Fibroblast of lung (primary cell): ENCODE results near the gene CCDC8. TPM values are rescaled to one million over a fixed set of nuclear protein-coding genes. Genes with fewer than 3 reads are reported as not detected.
A peak's percentile ranks its signal among the peaks of the same experiment; 100 is the strongest.

Experiments used
- DNase-seq, 2 donors: peaks; one replicate each; pipeline versions ENCODE4 v3.0.0 to v3.0.0-alpha.2; 2010; ENCODE audit warnings: low read depth in 2 of 2
- H2AFZ ChIP-seq: 2 replicates; pipeline ENCODE4 v1.5.1; 2012; ENCODE audit warnings: low read length, control low read depth, inconsistent platforms
- H3K27ac ChIP-seq: 2 replicates; pipeline ENCODE4 v1.5.1; 2011; ENCODE audit warnings: low read length, control low read depth; ENCODE audit not compliant: insufficient read depth
- H3K27me3 ChIP-seq: 2 replicates; pipeline ENCODE4 v1.5.1; 2011; ENCODE audit warnings: mild to moderate bottlenecking, low read length; ENCODE audit not compliant: control insufficient read depth, insufficient read depth
- H3K36me3 ChIP-seq: 2 replicates; pipeline ENCODE4 v1.5.1; 2011; ENCODE audit warnings: low read length; ENCODE audit not compliant: control insufficient read depth, insufficient read depth
- H3K4me1 ChIP-seq: 2 replicates; pipeline ENCODE4 v1.5.1; 2011; ENCODE audit warnings: low read length; ENCODE audit not compliant: control insufficient read depth, insufficient read depth; ENCODE audit errors: extremely low read depth
- H3K4me2 ChIP-seq: 2 replicates; pipeline ENCODE4 v1.5.1; 2011; ENCODE audit warnings: low read length, control low read depth; ENCODE audit not compliant: insufficient read depth; ENCODE audit errors: extremely low read depth
- H3K4me3 ChIP-seq, 4 experiments: fragments of 200-600 bp in 1 of 4; sonication (generic) in 1 of 4; replicated peaks in 1 of 4; 2 replicates each; pipeline ENCODE4 v1.5.1; 2011 to 2016; ENCODE audit warnings: low read length in 4 of 4, low read depth in 3 of 4, mild to moderate bottlenecking in 3 of 4, control low read depth in 2 of 4, inconsistent platforms in 1 of 4, mixed read lengths in 1 of 4; ENCODE audit not compliant: insufficient read depth in 1 of 4; ENCODE audit errors: control extremely low read depth in 1 of 4
- H3K79me2 ChIP-seq: 2 replicates; pipeline ENCODE4 v1.5.1; 2012; ENCODE audit warnings: mild to moderate bottlenecking, low read length, inconsistent platforms; ENCODE audit not compliant: control insufficient read depth, insufficient read depth
- H3K9ac ChIP-seq: 2 replicates; pipeline ENCODE4 v1.5.1; 2011; ENCODE audit warnings: mild to moderate bottlenecking, low read length, control low read depth; ENCODE audit not compliant: insufficient read depth
- H3K9me3 ChIP-seq: 2 replicates; pipeline ENCODE4 v1.5.1; 2012; ENCODE audit warnings: low read depth, low read length; ENCODE audit not compliant: control insufficient read depth, insufficient read depth
- H4K20me1 ChIP-seq: 2 replicates; pipeline ENCODE4 v1.5.1; 2011; ENCODE audit warnings: low read length; ENCODE audit not compliant: control insufficient read depth, insufficient read depth; ENCODE audit errors: extremely low read depth
- CTCF ChIP-seq, 2 donors: IDR thresholded peaks in 1 of 2; conservative IDR thresholded peaks in 1 of 2; 1 replicate in 1 of 2; 2 replicates in 1 of 2; pipeline ENCODE4 v1.5.1; 2011 to 2012; ENCODE audit warnings: low read length in 2 of 2, control low read depth in 1 of 2, inconsistent platforms in 1 of 2, low read depth in 1 of 2, mild to moderate bottlenecking in 1 of 2
- EZH2 ChIP-seq: IDR thresholded peaks from 2 replicates; pipeline ENCODE4 v1.5.1; 2012; ENCODE audit warnings: low read length, control low read depth, mild to moderate bottlenecking; ENCODE audit errors: missing control alignments
- polyA plus RNA-seq, 2 donors: library from polyadenylated mRNA; depleted of rRNA in 1 of 2; stranded (reverse) in 1 of 2; unstranded in 1 of 2; fragments of >200 nt; gene quantifications; 2 replicates each; pipeline ENCODE4 v1.2.1, GENCODE V29; 2011 to 2012; ENCODE audit warnings: missing spikeins in 1 of 2
- total RNA-seq: library from RNA; depleted of rRNA; stranded (reverse); fragments of >200 nt; gene quantifications from 2 replicates; pipeline ENCODE4 v1.2.1, GENCODE V29; 2014

Gene CCDC8
- total and polyA plus RNA-seq, 2 donors (not counting 1 experiment from before 2014, with no cell fraction given): 1.9 to 13.4 TPM

- Histone ChIP-seq H4K20me1 (no peaks in the 10 kb centered on the region), H3K4me1 (peaks cover 16% of the 10 kb centered on the region), H3K9ac (peak overlapping the region; percentile 26), H3K4me2 (peak overlapping the region; percentile 62), H3K79me2 (no peaks in the 10 kb centered on the region), H3K4me3 (no peak overlapping the region), H3K9me3 (no peaks in the 10 kb centered on the region), H3K27ac (peak overlapping the region; percentile 75), H3K36me3 (peaks cover 26% of the 10 kb centered on the region), H3K27me3 (no peaks in the 10 kb centered on the region), H2AFZ (no peak overlapping the region)
- TF ChIP-seq CTCF (conservative IDR thresholded peaks at IDR 0.05 in 1 of 2, IDR thresholded peaks at IDR 0.05 in 1 of 2; ENCODE audit: low read depth in 1 of 2, low read length in 2 of 2) (no peak), EZH2 (no peak)
- peak in 1 of 2 donors; percentile 84 for DNase-seq
Measured at GRCh38 chr19:46392252-46392801, 21.0 kb downstream of the CCDC8 start.

DNA sequence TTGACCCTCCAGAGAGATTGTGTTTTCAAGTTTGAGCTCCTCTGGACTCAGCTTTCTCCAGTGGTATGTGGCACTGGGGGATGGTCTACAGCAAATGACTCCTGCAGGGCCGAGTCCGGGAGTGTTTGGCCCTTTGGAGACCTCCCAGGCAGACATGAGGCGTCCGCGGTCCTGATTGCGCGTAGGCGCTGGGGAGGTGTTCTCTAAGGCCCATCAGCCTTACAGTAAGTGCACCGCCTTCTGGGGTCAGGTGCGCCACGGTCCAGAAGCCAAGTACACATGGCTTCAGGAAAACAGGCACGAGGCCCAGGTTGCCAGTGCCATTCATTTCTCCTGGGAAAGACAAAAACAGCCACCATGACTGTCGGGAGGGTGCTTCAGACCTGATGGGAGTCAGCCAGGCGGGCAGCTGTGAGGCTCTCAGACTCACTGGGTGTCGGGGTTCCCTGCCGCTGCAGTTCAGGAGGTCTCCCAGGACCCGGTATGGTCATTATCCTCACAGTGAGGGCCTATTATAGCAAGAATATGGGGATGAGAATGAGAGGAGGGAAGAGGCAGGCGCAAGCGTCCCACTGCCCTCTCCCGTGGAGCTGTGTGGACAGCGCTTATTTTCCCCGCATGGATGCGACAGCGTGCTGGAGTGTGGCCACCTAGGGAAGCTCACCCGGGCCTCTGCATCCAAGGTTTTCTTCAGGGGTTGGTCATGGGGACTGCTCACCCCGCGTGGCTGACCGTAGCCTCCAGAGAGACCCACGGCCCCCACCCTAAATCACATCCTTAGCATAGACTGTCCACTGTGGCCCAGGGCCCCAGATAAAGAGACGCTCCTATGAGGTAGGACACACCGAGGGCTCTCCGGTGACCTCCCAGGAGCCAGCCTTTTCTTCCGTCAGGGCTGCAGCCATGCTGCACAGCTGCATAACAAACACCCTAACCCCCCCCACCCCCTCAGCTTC lies 21.8 kb downstream of the CCDC8 start:
- no peak overlapping the region for H2AFZ ChIP-seq
- no peaks in the 10 kb centered on the region for H3K9me3 ChIP-seq
- TF ChIP-seq EZH2 (no peak), CTCF (conservative IDR thresholded peaks at IDR 0.05 in 1 of 2, IDR thresholded peaks at IDR 0.05 in 1 of 2; ENCODE audit: low read depth in 1 of 2, low read length in 2 of 2) (no peak)
- no peaks in the 10 kb centered on the region for H4K20me1 ChIP-seq
- DNase-seq: no peak
- peaks cover 16% of the 10 kb centered on the region for H3K4me1 ChIP-seq
- H3K79me2 ChIP-seq: no peaks in the 10 kb centered on the region
- peaks cover 28% of the 10 kb centered on the region for H3K36me3 ChIP-seq
- H3K4me2 ChIP-seq: peak overlapping the region; percentile 62
- no peaks in the 10 kb centered on the region for H3K27me3 ChIP-seq
- no peak overlapping the region for H3K9ac ChIP-seq
- no peak overlapping the region for H3K4me3 ChIP-seq
- peak overlapping the region; percentile 75 for H3K27ac ChIP-seq

DNA sequence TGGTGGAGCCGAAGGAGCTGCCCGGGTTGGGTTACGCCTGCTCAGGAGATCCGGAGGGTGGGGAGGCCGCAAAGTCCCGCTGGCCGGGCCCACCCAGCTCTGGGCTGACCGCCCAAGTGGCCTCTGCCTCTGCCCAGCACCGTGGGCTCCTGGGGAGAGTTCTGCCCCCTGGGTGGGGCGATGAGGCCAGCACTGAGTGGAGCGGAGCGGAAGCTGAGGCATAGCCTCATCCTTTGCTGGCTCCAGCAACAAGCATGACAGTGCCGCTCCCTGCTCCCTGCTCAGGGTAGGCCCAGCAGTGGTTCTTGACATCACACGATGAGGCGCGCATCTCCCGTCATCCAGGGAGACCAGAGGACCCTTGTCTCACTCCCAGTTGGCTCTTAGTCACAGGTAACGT lies 22.5 kb downstream of the CCDC8 start:
- no peaks in the 10 kb centered on the region for H3K27me3 ChIP-seq
- H3K9me3 ChIP-seq: no peaks in the 10 kb centered on the region
- H3K9ac ChIP-seq: no peak overlapping the region
- H3K4me3 ChIP-seq: no peak overlapping the region
- H2AFZ ChIP-seq: no peak overlapping the region
- H3K79me2 ChIP-seq: no peaks in the 10 kb centered on the region
- peaks cover 32% of the 10 kb centered on the region for H3K36me3 ChIP-seq
- no peak overlapping the region for H3K4me2 ChIP-seq
- H4K20me1 ChIP-seq: no peaks in the 10 kb centered on the region
- H3K4me1 ChIP-seq: peaks cover 16% of the 10 kb centered on the region
- TF ChIP-seq CTCF (conservative IDR thresholded peaks at IDR 0.05 in 1 of 2, IDR thresholded peaks at IDR 0.05 in 1 of 2; ENCODE audit: low read depth in 1 of 2, low read length in 2 of 2) (no peak), EZH2 (no peak)
- no peak overlapping the region for H3K27ac ChIP-seq
- no peak for DNase-seq
